DND-41 (cell line): ENCODE measurements around the gene SYNDIG1.

ENCODE experiments used
- ATAC-seq: fragments of 200-7000 bp; cut with Tn5 transposase; 3 replicates; pipeline ENCODE4 v1.9.1; 2021; ENCODE audit warnings: low read depth; ENCODE audit not compliant: insufficient read depth
- DNase-seq: peaks from one replicate; pipeline ENCODE4 v3.0.0-alpha.2; 2020
- H2AFZ ChIP-seq: 2 replicates; pipeline ENCODE4 v1.6.0; 2012; ENCODE audit warnings: low read depth, low read length
- H3K27ac ChIP-seq: 2 replicates; pipeline ENCODE4 v1.5.1; 2012; ENCODE audit warnings: low read length, inconsistent platforms
- H3K27me3 ChIP-seq: fragments of 200-600 bp; sonication (generic); 2 replicates; pipeline ENCODE4 v1.6.0; 2012; ENCODE audit warnings: low read length, mild to moderate bottlenecking, inconsistent platforms; ENCODE audit not compliant: insufficient read depth, poor library complexity
- H3K36me3 ChIP-seq: 2 replicates; pipeline ENCODE4 v1.5.1; 2012; ENCODE audit warnings: low read length, inconsistent platforms; ENCODE audit not compliant: insufficient read depth
- H3K4me1 ChIP-seq: 2 replicates; pipeline ENCODE4 v1.5.1; 2012; ENCODE audit warnings: mild to moderate bottlenecking, low read length; ENCODE audit not compliant: insufficient read depth
- H3K4me2 ChIP-seq: 2 replicates; pipeline ENCODE4 v1.6.0; 2012; ENCODE audit warnings: mild to moderate bottlenecking, moderate library complexity, low read length, inconsistent platforms; ENCODE audit not compliant: insufficient read depth
- H3K4me3 ChIP-seq, 2 experiments: fragments of 200-600 bp in 1 of 2; shearing (Covaris generic) in 1 of 2; 2 replicates each; pipeline ENCODE4 v1.5.1; 2012 to 2016; ENCODE audit warnings: inconsistent platforms in 2 of 2, low read length in 2 of 2, mild to moderate bottlenecking in 2 of 2, low read depth in 1 of 2, moderate library complexity in 1 of 2
- H3K79me2 ChIP-seq: 2 replicates; pipeline ENCODE4 v1.6.0; 2012; ENCODE audit warnings: low read length, inconsistent platforms; ENCODE audit not compliant: insufficient read depth
- H3K9ac ChIP-seq: 2 replicates; pipeline ENCODE4 v1.6.0; 2012; ENCODE audit warnings: low read depth, mild to moderate bottlenecking, inconsistent platforms, low read length, moderate library complexity
- H3K9me3 ChIP-seq: 2 replicates; pipeline ENCODE4 v1.5.1; 2012; ENCODE audit warnings: low read length, moderate library complexity, mild to moderate bottlenecking, inconsistent platforms; ENCODE audit not compliant: insufficient read depth, severe bottlenecking
- H4K20me1 ChIP-seq: 2 replicates; pipeline ENCODE4 v1.6.0; 2012; ENCODE audit warnings: low read length; ENCODE audit not compliant: insufficient read depth
- EZH2 ChIP-seq: IDR thresholded peaks from 3 replicates; pipeline ENCODE4 v1.6.1; 2012; ENCODE audit warnings: borderline replicate concordance, low read depth, mild to moderate bottlenecking, moderate library complexity, low read length, inconsistent platforms; ENCODE audit not compliant: severe bottlenecking
- TF ChIP-seq, protein P1 (sequence below): IDR thresholded peaks from 2 replicates; pipeline ENCODE4 v1.5.1; 2012; ENCODE audit warnings: borderline replicate concordance, low read length, moderate library complexity, mild to moderate bottlenecking; ENCODE audit not compliant: poor library complexity, severe bottlenecking; ENCODE audit errors: extremely low read depth

Gene SYNDIG1

GRCh38 chr20:24582373-24583168 lies 113.1 kb downstream of the SYNDIG1 start:
- Histone ChIP-seq H3K9ac (no peak overlapping the region), H3K27me3 (no peaks in the 10 kb centered on the region), H3K4me3 (no peak overlapping the region), H3K36me3 (no peaks in the 10 kb centered on the region), H3K27ac (no peak overlapping the region), H3K9me3 (no peaks in the 10 kb centered on the region), H2AFZ (no peak overlapping the region), H3K4me1 (no peaks in the 10 kb centered on the region), H4K20me1 (no peaks in the 10 kb centered on the region), H3K4me2 (no peak overlapping the region), H3K79me2 (no peaks in the 10 kb centered on the region)
- TF ChIP-seq EZH2 = no peak
- TF ChIP-seq, protein P1, sequence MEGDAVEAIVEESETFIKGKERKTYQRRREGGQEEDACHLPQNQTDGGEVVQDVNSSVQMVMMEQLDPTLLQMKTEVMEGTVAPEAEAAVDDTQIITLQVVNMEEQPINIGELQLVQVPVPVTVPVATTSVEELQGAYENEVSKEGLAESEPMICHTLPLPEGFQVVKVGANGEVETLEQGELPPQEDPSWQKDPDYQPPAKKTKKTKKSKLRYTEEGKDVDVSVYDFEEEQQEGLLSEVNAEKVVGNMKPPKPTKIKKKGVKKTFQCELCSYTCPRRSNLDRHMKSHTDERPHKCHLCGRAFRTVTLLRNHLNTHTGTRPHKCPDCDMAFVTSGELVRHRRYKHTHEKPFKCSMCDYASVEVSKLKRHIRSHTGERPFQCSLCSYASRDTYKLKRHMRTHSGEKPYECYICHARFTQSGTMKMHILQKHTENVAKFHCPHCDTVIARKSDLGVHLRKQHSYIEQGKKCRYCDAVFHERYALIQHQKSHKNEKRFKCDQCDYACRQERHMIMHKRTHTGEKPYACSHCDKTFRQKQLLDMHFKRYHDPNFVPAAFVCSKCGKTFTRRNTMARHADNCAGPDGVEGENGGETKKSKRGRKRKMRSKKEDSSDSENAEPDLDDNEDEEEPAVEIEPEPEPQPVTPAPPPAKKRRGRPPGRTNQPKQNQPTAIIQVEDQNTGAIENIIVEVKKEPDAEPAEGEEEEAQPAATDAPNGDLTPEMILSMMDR = no peak
- no peak for ATAC-seq
- DNase-seq = no peak

DNA sequence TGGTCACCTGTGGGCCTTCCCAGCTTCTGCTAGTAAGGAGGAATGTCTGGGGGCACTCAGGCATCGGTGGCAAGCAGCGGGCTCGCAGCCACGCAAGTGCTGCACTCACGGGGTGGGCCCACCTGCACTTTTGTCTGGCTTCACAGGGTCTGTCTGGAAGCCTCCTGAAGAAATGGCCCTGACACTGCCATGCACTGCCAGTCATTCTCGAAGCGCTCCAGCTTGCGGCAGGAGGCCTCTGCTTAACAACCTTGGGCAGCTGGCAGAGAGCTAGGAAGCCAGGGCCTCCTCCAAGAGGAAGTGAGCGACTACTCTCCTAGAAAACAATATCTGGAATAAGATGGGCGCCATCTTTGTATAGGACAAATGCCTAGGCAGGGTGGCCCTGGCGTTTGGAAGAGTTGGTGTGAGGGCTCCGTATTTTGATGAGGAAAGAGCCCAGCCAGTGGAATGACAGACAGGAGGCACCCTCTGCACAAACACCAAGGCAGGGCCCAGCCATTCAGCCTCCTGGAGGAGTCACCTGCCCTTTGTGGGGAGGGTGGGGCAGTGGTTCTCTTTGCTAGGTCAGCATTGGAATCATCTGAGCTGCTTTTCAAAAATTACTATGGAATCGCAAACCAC lies 113.9 kb downstream of the SYNDIG1 start:
- Histone ChIP-seq H3K36me3 (no peaks in the 10 kb centered on the region), H3K9me3 (no peaks in the 10 kb centered on the region), H3K4me3 (no peak overlapping the region), H2AFZ (no peak overlapping the region), H3K27me3 (no peaks in the 10 kb centered on the region), H3K79me2 (no peaks in the 10 kb centered on the region), H3K4me2 (no peak overlapping the region), H3K9ac (no peak overlapping the region), H4K20me1 (no peaks in the 10 kb centered on the region), H3K4me1 (no peaks in the 10 kb centered on the region), H3K27ac (no peak overlapping the region)
- no peak for DNase-seq
- TF ChIP-seq EZH2 = no peak
- TF ChIP-seq, protein P1 = no peak
- no peak for ATAC-seq

GRCh38 chr20:24584078-24584477 lies 114.6 kb downstream of the SYNDIG1 start:
- Histone ChIP-seq H3K27ac (no peak overlapping the region), H3K79me2 (no peaks in the 10 kb centered on the region), H3K9me3 (no peaks in the 10 kb centered on the region), H4K20me1 (no peaks in the 10 kb centered on the region), H3K4me1 (no peaks in the 10 kb centered on the region), H3K9ac (no peak overlapping the region), H3K4me2 (no peak overlapping the region), H3K36me3 (no peaks in the 10 kb centered on the region), H3K4me3 (no peak overlapping the region), H2AFZ (no peak overlapping the region), H3K27me3 (no peaks in the 10 kb centered on the region)
- ATAC-seq (no peak), DNase-seq (no peak)
- TF ChIP-seq EZH2 = no peak
- TF ChIP-seq, protein P1 = no peak
